HG03442 (cell line): ENCODE results near the gene CPXM1.
"Not testable (repeated sequence)": the region's sequence is repeated elsewhere in the genome, so short reads cannot be mapped to it uniquely, and the experiment has no call there.

ENCODE experiments used
- ATAC-seq: cut with Tn5 transposase; IDR thresholded peaks from one replicate; pipeline ENCODE4 v1.9.1; 2021; ENCODE audit warnings: mild to moderate bottlenecking, moderate library complexity; ENCODE audit not compliant: unreplicated experiment

CPXM1 gene

DNA sequence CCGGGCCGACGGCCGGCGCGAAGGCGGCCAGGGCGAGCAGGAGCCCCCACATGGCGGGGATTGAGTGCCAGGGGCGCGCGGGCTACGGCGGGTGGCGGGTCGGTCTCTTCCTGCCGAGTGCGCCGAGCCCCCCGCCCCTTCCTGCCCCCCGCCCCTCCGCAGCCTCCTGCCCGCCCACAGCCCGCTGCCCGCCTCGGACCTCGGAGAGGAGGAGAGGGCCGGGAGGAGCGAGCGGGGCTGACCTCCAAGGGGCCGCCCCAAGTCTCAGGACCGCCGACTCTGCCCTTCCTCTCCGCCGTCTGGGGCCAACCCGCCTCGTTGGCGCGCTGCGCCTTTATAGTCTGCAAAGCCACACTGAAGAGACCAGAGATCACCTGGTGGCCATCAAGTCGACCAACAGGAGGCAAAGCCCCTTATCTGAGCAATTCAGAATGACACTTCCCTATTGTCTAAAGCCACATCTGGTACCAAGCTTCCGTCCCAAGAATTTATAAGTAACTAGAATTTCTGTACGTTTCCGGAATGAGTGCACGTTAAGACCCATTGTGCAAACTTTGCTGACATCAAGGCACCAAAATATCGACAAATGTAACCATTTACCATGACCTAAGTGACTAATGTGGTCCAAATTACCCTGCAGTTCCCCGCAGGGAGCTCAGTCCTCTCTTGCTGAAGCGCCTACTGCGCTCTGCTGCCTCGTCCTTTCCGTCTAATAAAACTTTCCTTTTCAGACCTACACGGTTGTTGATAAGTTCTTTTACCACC, at the start of gene CPXM1:
TSS of gene CPXM1 (minus strand) at position 107 of the 765 bp plus-strand sequence. CDS start at position 52, 55 bp downstream.
- ATAC-seq = no peak

DNA sequence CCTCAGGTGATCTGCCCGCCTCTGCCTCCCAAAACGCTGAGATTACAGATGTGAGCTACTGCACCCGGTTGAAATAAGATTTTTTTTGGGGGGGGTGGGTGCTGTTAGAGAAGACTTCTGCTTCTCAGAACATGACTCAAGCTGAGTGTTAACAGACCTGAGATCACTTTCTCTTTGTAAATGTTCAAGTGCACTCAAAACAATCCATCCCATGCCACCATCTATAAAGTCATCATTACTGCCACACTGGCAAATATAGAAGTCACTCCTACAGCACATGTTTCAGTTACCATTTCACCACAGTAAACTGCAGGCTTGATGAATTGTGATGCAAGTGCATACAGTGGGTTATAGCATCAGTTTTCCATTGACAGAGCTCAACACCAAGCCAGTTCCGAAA, 49.1 kb upstream of the CPXM1 start:
- ATAC-seq = no peak

DNA sequence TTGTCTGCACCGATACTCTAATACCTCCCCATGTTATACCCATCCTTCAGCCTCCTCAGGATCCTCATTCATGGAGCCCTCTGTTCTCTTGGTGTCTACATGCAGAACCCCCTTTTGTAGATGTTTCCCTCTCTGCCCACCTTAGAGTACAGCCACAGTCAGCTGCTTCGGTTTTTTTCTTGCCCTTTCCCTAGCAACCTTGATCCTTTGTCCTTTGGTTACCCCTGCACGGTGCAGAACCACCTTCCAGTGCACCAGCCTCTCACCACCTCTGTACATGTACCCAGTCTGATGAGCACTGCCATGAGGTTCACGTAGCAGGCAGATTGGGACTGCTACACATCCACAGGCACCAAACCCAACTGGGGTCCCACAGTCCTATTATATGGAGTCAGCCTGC, 47.4 kb upstream of the CPXM1 start:
- ATAC-seq = no peak

DNA sequence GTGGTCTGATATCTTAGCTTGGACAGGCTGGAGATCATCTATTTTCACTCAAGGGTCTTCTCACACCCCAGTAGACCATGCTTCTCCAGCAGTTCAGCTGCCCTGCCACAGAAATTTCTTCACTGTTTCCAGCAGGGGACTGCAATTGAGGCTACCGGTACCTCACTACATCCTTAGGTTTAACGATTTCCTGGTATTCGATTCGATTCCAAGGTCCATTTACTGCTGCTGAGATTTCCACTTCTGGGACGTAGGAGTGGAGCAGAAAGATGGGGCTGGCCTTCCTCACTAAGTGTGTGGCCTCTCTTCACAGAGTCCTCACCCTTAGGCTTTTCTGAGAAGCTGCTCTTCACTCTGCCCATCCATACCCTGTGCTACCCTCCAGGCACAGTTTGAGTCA, 46.3 kb upstream of the CPXM1 start:
- ATAC-seq = no peak

GRCh38 chr20:2845607-2846006, 45.2 kb upstream of the CPXM1 start:
- ATAC-seq = no peak

DNA sequence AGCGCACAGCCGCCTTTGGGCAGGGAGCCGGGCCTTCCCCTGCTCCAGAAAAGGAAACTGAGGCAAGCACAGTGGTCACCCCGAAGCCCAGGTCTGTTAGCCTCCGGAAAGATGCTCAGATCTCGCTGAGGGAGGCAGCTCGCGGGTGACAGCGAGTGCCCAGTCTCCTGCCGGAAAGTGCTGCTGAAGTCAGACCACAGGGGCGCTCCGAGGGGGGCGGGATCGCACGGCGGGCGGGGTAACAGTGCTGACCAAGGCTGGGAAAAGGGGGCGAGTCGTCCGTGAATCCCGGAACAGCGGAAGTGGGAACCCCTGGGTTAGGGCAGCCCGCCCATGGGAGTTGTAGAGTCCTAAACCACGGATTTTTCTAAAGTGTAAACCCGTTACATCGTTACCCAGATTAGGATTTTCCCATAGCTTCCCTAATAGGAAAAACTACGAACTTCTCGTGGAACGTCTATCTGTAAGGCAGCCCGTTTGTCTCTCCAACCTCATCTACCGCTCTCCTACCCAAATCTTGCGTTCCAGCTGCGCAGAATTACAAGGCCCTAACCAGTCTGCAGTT, 40.6 kb upstream of the CPXM1 start:
- ATAC-seq = peak; percentile 34

GRCh38 chr20:2840138-2840966, 39.9 kb upstream of the CPXM1 start, which contains the start of the genes PCED1A and VPS16:
Gene PCED1A, minus strand, starts transcription at chr20:2840655. Its CDS starts 743 bp downstream, at chr20:2839912.
Gene VPS16, plus strand, starts transcription at chr20:2840745. Its CDS starts 30 bp downstream, at chr20:2840775.
- peak; percentile 95 for ATAC-seq

- no peak for ATAC-seq
Observed at GRCh38 chr20:2839732-2840137, 39.3 kb upstream of the CPXM1 start.

DNA sequence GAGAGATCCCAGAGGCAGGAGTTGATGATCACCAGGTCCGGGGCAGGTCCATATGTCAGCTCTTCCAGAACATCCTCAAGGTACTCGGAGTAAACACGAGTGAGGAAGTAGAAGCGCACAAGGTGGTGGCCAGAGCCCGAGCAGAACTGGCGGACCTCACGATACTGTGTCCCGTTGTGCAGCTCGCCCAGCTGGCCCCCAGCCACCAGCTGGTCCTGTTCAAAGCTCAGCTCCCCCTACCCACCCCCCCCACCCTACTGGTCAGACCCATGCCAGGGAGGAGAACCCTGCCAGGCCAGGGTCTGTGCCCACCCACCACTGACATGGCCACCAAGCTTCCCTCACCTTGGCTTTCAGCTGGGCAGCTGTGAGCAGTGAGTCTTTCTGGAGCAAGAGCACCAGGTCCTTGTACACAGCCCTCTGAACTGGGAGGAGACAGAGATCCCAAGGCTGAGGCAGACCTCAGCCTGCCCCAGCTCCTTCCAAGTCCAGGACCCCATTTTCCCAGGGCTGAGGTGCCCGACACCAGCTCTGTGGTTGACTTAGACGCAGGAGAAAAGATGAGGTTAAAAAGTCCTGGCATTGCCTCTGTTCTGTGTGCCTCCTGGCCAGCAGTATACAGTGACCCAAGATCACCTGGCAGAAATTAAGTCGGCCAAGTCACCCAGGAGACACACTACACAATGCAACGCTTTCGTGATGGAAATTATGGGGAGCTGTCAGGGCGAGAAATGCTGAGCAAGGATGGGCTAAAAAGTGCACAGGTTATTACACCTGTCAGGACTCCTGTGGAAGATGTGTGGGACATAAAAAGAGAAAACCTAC, 38.6 kb upstream of the CPXM1 start:
- no peak for ATAC-seq

- ATAC-seq = no peak
Observed at GRCh38 chr20:2838170-2838797, 37.9 kb upstream of the CPXM1 start.

DNA sequence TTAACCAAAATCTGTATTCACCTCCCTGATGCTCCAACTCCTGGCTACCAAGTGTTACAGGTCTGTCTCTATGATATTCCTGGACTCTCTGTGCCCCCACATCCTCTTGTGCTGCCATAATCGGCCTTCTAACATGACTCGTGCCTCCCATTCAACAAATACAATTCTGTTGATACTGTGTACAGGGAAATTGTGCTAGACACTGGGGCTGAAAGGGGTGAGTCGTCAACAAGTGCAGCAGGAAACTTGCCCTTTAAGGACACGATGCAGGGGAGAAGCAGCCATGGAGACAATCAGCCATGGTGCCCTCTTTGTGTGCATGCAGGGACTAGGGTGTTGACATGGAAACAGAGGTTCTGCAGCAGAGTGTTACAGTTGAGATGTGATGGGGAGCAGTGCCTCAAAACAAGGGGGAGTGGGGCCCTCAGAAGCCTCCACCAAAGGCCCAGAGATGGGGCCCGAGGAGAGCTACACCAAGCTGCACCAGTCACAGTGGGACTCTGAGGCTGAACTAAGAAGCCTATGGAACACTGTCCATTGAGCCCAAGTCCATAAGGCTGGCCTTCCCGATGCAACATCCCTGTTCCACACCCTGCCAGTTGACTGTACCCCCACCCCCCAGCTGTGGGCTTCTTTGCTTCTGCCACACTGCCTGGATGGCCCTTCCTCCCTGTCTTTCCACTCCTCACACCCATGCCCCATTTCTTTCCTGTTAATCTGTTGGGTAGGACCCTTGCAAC, 37.0 kb upstream of the CPXM1 start:
- no peak for ATAC-seq

DNA sequence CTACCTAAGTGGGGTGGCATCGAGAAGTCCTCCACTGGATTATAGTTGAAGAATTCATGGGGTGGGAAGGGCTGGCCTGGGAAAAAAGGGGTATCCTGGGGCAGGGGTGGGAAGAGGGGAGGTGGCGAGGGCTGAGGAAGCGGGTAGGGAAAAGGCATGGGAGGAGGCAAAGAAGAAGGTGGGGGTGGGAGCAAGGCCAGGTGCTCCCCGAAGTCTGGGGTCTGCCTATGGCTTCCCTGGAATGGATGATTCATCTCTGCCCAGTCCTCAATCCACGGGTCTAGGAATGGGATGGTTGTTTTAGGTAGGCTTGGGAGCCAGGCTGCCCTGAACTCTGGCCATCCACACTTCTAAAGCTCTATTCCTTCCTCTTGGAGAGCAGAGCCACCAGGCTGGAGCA, 35.6 kb upstream of the CPXM1 start:
- no peak for ATAC-seq

DNA sequence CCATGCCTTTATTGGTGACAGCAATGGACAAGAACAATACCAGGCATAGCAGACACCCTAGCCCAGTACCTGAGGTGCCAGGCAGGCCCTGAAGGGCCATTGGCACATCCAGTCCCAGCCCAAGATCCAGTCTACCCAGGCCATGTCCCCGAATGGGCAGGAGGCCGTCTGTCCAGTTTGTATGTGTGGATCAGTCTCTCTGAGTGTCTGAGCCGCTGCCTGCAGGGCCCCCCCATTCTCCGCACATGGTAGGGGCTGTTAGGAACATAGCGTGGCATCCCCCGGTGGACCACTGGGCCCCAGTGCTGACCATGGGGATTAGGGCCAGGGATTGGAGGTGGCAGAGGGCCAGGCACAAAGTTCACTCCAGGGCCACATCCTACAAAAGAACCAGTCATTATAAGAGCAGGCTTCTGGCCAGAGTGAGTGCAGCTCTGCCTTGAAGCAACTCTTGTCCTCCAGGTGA, 34.9 kb upstream of the CPXM1 start:
- no peak for ATAC-seq

GRCh38 chr20:2834401-2835110, 34.1 kb upstream of the CPXM1 start:
- no peak for ATAC-seq

DNA sequence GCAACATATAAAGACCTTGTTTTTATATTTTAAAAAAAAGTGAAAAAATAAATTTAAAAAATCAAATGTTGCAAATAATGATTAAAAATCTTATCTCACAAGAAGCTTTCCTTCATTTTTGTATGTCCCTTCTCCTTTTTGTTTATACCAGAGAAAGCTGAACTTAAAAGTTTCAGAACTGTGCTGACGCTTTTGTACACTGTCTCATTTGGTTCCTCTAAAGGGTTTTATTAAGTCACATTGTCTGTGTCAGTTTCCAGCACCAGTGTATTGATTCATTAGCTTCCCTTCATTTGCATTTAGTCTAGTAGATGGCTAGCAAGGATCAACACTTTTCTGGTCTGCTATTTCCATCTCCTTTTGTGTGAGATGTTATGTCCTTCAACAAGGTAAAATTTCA, 33.3 kb upstream of the CPXM1 start:
- ATAC-seq = no peak

- not testable (repeated sequence) for ATAC-seq
Observed at GRCh38 chr20:2831206-2831605, 30.8 kb upstream of the CPXM1 start.

DNA sequence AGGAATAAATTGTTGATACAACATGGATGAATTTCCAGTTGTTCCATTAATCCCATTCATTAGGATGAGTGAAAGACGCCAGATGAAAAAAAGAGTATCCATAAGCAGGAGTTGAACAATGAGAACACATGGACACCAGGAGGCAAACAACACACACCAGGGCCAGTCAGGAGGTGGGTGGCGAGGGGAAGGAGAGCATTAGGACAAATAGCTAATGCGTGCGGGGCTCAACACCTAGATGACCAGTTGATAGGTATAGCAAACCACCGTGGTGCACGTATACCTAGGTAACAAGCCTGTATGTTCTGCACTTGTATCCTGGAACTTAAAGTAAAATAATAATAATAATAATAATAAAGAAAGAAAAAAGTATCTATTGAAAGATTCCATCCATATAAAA, 28.9 kb upstream of the CPXM1 start:
- no peak for ATAC-seq

DNA sequence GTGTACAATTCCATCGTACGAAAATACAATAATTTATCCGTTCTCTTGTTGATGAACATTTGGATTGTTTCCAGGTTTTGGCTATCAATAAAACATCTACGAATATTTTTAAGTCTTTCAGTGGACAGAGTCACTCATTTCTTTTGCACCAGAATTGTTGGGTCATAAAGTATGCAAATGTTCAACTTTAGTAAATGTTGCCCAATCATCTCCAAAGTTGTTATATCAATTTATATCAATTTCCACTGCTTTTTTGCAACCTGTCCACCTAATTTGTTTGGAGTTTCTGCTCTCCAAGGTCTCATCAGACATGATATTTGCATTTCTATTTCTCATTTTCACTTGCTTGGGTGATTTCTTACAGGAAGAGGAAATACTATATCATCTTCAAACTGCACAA, 26.2 kb upstream of the CPXM1 start:
- no peak for ATAC-seq

DNA sequence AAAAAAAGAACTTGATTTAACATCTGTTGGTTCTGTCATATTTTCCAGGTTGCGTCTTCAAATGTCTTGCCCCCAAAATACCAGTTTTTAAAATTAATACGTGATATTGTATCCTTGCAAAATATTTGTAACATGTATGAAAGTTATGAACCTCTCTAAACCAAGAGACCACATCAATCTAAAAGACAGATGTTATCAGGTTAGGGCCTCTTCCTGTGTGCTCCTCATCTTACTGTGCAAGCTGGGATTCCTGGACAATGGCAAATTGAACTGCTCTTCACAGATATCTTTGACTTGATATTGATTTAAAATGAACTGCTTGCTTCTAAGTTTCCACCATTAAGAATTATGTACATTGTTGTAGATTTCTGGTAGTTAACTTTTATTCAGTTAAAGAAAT, 25.3 kb upstream of the CPXM1 start:
- ATAC-seq = no peak
